ENCODE data around the gene FAM169A.
"Not testable (repeated sequence)": the region's sequence is repeated elsewhere in the genome, so short reads cannot be mapped to it uniquely, and the experiment has no call there.

The FAM169A gene

DNA sequence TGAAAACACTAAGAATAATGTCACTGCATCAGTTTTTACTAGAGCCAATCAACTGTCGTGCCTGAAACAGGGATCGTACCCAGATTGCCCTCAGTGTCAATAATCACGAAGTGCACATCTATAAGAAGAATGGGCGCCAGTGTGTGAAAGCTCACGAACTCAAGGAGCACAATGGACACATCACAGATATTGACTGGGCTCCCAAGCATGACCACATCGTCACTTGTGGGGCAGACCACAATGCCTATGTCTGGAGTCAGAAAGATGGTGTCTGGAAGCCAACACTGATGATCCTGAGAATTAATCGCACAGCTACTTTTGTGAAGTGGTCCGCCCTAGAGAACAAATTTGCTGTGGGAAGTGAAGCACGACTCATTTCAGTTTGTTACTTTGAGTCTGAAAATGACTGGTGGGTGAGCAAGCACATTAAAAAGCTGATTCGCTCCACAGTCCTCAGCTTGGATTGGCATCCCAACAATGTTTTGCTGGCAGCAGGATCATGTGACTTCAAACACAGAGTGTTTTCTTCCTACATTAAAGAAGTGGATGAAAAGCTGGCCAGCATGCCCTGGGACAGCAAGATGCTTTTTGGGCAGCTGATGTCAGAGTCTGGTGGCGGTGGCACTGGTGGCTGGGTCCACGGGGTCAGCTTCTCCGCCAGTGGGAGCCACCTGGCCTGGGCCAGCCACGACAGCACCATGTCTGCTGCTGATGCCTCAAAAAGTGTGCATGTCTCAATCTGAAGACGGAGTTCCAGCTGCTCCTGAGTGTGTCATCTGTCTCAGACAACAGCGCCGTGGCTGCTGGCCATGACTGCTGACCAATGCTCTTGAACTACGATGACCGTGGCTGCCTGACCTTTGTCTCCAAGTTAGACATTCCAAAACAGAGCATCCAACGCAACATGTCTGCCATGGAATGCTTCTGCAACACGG, 66.9 kb downstream of the FAM169A start:
- DNase-seq (ENCODE audit: low read depth): no peak

DNA sequence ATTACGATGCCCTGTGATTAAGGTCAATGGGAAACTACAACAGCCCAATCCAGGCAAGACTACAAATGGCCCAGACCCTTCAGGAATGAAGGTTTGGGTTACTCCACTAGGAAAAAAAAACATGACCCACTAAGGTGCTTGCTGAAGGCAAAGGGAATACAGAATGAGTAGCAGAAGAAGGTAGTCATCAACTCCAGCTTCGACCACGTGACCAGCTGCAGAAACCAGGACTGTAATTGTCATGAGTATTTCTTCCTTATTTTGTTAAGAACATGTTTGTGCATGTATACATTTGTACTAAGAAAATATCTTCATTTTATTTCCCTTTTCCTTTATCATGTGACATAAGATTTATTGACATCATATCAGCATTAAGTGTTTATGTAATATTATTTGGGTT, 74.5 kb downstream of the FAM169A start:
- not testable (repeated sequence) for DNase-seq (ENCODE audit: low read depth)

DNA sequence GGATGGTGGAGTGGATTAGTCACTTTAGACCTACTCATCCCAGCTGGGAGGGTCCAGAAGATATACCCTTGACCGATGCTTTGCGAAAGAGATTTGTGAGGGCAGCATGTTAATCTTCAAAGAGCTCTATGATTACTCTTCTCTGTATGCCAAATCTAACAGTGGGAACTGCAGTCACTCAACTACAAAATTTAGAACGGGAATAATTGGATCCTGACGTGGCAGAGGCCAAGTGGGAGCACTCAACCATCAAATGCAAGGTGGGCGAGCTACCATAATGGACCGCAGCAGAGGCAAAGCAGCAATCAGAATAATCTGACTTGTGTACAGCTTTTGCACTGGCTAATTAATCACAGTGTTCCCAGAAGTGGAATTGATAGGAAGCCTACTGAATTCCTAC, 78.8 kb downstream of the FAM169A start:
- no peak for DNase-seq (ENCODE audit: low read depth)

DNA sequence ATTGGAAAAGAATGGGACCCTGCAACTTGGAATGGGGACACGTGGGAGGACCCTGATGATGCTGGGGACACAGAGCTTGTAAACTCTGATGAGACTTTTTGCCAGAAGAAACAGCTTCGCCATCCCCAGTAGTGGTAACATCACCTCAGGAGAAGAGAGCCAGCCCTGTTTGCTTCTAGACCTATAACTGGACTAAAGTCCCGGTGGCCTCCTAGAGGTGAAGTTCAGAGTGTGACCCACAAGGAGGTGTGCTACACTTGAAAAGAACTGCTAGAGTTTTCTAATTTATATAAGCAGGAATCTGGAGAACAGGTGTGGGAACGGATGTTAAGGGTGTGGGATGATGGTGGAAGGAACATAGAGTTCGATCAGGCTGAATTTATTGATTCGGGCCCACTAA, 79.3 kb downstream of the FAM169A start:
- no peak for DNase-seq (ENCODE audit: low read depth)

DNA sequence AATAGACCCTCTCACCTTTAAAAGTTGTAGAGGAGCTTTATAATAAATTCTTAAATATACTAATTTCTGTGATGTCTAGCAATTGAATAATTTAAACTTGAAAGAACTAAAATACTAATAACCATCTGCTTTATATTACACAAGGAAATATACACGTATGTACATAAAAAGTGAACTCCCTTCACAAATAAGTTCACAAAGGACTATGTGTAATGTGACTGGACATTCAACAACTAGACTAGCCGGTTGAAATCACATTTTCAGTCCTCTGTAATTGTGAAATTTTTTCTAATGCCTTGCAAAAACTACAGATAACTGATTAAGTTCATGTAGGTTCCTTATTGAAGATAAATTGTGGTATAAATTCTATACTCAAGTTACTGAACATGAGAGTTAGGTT, 87.6 kb downstream of the FAM169A start:
- no peak for DNase-seq (ENCODE audit: low read depth)

DNA sequence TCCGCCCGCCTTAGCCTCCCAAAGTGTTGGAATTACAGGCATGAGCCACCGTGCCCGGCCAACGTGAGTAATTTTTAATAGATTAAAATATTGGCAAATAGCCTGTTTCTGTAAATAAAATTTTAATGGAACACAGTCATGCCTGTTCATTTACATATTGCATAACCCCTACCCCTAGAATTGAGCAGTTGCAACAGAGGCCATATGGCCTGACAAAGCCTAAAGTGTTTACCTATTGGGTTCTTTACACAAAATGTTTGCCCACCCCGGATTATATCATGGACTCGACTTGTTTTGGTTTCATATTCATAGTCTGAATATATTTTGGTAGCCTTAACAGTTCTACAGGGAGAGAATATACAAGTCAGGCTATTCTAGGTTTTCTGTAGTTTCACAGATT, 93.8 kb downstream of the FAM169A start:
- no peak for DNase-seq (ENCODE audit: low read depth)

DNA sequence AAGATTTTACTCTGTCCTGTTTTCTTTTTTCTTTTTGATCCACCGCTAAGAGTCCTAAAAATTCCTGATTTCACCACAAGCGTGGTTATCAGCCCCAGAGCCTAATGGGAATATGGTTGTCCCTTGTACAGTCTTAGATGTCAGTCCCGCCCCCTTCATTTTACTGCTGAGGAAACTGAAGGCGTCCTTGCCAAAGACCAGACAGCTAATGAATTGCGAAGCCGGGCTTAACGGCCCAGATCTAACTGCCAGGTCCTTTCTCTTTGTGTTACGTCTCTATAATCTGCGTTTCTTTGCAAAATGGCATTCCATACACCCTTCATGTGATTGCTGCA, 98.6 kb downstream of the FAM169A start:
- peak; percentile 7 for DNase-seq (ENCODE audit: low read depth)

DNA sequence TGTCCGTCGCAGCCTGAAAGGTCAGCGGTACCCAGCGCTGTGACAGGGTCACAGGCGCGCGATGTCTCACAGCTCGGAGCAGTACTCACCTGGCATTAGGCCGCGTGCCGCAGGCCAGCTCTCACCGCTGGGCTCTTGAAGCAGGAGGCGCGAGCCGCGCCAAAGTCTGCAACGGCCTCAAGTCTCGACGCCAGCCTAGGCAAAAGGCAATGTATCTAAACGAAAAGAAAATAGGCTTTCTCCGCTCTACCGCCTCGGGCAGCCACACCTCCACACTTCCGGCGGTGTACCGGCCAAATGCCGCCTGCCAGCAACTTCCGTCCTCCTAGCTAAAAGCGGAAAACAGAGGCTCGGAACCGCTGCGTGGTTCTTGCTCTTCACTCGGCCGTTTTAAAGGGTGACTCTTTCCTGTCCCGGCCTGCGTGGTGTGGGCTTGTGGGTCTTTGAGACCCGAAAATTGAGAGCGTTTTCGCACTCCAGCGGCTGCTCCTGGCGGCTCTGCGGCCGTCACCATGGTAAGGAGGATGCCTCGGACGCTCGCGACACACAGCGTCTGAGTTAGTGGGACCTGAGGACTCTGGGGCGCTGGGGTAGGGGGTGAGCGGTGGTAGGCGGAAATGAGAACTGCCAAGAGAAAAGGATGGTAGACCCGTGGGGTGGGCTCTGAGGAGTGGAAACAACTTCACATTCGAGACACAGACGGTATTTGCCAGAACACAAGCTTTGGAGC, 99.2 kb downstream of the FAM169A start, which contains the start of the genes GFM2 and NSA2:
TSS of gene GFM2 (minus strand) at position 269 of the 730 bp plus-strand sequence. CDS start 3,375 bp downstream, outside the sequence.
TSS of gene NSA2 (plus strand) at position 401 of the 730 bp plus-strand sequence. CDS start at position 513, 112 bp downstream.
- DNase-seq (ENCODE audit: low read depth): peak; percentile 65

DNA sequence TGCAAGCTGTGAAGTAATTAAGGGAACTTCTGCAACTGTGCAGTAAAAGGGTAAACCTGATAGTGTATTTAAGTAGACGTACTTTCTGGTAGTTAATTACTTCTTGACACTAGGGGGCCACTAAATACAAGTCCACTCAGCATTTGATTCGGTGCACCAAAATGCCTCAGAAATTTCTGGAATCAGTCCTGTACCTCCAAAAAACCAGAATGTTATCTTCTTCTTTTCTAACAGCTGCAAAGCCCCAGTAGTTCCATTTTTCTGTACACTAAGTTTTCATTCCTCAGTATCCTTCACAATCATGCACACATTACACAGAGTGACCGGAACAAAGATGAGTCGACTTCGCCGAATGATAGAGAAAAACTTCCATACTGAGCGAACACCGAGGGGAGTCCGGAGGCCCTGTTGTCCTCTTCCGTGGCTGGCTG, 99.8 kb downstream of the FAM169A start:
- peak; percentile 20 for DNase-seq (ENCODE audit: low read depth)

DNA sequence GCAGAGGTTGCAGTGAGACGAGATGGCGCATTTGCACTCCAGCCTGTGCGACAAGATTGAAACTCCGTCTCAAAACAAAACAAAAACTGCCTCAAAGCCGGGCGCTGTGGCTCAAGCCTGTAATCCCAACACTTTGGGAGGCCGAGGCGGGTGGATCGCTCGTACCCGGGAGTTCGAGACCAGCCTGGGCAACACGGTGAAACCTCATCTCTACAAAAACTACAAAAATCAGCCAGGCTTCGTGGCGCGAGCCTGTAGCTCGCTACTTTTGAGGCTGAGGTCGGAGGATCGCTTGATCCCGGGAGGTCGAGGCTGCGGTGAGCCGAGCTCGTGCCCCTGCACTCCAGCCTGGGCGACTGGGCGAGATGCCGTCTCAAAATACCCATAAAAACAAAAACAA, 100.3 kb downstream of the FAM169A start:
- no peak for DNase-seq (ENCODE audit: low read depth)

DNA sequence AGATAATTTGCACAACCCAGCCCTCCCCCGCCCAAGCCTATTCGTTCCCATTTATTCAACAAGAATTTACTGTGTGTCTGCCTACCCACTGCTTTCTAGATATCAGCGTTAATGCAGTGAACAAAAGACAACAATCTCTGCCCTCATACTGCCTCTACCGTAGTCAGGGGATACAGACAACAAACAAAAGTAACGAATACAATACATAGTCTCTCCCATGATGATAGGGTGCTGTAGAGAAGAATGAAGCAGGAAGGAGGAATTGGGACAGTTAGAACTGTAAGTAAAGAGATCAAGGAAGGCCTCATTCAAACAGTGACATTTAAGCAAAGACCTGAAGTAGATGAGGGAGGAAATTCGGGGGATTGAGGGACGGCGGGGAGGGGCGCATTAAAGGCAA, 101.0 kb downstream of the FAM169A start:
- no peak for DNase-seq (ENCODE audit: low read depth)

DNA sequence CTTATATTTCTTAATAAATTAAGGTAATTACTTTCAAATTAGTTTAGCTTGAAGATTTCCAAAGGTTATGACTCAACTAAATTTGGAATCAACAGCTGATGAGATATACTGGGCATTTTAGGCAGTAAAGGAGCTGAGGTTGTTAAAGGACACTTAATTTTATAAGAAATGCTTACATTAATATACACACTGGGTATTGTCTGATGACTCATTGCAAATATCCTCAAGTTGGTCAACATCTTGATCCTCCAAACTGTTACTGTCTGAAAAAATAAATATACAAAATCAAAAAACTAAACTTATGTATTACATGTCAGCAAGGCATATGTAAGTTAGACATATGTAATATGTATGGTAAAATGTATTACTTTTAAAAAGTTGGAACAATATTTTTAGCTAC, 102.7 kb downstream of the FAM169A start:
- DNase-seq (ENCODE audit: low read depth): no peak

DNA sequence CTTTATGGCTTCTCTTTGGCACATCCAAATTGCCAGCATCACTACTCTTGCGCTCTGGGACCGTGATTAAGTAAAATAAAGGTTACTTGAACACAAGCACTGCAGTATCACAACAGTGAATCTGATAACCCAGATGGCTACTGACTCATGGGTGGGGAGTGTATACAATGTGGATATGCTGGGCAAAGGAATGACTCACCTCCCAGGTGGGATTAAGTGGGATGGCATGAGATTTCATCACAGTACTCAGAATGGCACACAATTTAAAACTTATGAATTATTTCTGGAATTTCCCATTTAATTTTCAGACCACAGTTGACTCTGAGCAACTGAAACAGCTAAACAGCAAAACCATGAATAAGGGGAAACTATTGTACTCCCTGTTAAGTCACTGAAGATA, 103.6 kb downstream of the FAM169A start:
- no peak for DNase-seq (ENCODE audit: low read depth)

DNA sequence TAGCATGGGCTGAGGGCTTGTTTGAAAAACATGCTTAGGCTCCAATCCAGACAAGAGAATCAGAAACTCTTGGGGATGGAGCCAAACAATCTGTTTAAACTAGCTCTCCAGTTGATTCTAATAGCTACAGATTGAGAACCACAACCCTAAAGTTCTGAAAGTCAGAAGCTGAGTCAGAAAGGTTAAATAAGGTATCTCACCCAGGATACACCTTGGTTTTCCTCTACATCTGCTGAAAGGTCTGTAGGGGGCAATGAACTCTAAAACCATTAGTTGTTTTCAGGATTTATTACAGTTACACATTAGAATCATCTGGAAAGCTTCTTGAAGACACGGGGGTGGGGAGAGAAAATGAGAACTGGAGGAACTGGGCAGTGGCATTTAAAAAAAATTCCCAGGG, 104.9 kb downstream of the FAM169A start:
- no peak for DNase-seq (ENCODE audit: low read depth)

DNA sequence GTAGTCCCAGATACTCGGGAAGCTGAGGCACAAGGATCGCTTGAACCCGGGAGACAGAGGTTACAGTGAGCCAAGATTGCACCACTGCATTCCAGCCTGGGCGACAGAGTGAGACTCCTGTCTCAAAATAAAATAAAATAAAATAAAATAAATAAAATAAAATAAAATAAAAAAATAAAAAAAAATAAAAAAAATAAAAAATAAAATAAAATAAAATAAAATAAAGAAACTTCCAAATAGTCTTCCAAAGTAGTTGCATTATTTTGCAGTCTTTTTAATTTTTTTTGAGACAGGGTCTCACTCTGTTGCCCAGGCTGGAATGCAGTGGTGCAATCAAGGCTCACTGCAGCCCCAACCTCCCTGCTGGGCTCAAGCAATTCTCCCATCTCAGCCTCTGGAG, 117.4 kb downstream of the FAM169A start:
- DNase-seq (ENCODE audit: low read depth): not testable (repeated sequence)

DNA sequence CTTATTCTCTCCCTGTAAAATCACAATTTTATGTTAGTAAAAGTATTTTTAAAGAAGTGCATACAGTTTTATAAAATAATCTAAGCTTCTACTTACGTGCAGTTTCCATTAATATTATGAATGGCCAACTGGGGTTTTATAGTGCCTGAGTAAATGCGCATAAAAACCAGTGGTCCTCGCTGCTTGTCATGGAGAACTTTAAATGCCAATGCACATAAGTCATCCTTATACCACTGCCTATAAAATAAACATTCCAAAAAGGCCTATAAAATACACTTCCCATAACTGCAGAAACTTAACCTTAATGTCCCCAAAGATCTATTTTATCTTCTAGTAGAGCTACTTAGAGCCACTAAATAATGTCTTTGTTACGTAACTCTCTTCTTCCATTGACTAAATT, 127.8 kb downstream of the FAM169A start:
- no peak for DNase-seq (ENCODE audit: low read depth)

DNA sequence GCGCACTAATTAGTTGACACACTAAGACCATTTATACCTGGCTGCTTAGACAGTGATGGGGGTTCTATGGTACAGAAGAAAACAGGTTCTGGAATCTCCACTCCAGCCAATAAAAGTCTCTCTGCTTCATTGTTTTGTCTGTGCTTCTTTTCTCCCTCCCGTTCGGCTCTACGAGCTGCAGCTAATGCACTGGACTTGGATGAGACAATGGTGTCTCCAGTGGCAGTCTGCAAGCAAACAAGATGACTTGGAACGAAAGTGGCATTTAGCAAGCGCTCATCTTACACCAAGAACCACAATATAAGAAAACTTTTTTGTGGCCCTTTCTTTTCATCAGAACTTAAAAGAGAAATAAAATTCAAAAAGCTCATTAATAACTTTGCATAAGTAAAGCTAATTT, 129.4 kb downstream of the FAM169A start:
- DNase-seq (ENCODE audit: low read depth): no peak

All from CMK (cell line).